Eye (tissue), 1 donor: Measurements from ENCODE around the gene CYS1.
"Not testable (repeated sequence)": the region's sequence is repeated elsewhere in the genome, so short reads cannot be mapped to it uniquely, and the experiment has no call there.

Source experiments
- DNase-seq: peaks from one replicate; pipeline ENCODE4 v3.0.0-alpha.2; 2015

CYS1 gene

GRCh38 chr2:10045561-10046355 is 34.5 kb downstream of the CYS1 start:
- DNase-seq, result no peak

GRCh38 chr2:10043906-10044601 is 36.2 kb downstream of the CYS1 start:
- DNase-seq, result peak; percentile 98

DNA sequence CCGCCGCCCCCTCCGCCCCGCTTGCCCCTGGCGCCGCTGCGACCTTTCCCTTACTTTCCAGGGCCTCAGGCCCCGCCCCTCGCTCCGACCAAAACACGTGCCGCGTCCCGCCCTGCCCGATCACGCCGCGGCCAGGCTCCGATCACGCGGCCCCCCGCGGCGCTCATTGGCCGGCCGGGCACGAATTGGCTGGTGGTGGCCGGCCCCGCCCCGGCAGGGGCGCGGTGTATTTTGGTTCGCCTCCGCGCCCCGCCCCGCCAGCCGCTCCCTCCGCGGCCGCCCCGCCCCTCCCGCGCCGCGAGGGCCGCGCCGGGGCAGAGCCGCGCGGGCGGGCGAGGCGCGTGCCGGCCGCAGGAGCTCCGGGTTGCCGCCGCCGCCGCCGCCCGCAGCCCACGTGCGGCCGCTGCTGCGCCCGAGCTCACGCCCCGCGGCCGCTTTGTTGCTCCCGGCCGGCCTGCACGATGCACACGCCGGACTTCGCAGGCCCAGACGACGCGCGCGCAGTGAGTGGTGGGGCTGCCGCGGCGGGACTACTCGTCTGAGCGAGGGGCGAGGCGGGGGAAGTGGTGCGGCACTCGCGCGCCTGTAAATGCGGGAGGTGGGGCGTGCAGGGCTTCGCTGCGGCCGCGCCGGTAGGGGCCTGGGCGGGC is 36.8 kb downstream of the CYS1 start, which contains the start of gene KLF11:
Gene KLF11, plus strand, starts transcription at position 295 of the 650 bp plus-strand sequence. Its CDS starts 167 bp downstream, at position 462.
- DNase-seq, result peak; percentile 96

- DNase-seq, result peak; percentile 92
Observed at GRCh38 chr2:10042301-10043161, 37.7 kb downstream of the CYS1 start.

- DNase-seq, result no peak
Observed at GRCh38 chr2:10041711-10042110, 38.5 kb downstream of the CYS1 start.

DNA sequence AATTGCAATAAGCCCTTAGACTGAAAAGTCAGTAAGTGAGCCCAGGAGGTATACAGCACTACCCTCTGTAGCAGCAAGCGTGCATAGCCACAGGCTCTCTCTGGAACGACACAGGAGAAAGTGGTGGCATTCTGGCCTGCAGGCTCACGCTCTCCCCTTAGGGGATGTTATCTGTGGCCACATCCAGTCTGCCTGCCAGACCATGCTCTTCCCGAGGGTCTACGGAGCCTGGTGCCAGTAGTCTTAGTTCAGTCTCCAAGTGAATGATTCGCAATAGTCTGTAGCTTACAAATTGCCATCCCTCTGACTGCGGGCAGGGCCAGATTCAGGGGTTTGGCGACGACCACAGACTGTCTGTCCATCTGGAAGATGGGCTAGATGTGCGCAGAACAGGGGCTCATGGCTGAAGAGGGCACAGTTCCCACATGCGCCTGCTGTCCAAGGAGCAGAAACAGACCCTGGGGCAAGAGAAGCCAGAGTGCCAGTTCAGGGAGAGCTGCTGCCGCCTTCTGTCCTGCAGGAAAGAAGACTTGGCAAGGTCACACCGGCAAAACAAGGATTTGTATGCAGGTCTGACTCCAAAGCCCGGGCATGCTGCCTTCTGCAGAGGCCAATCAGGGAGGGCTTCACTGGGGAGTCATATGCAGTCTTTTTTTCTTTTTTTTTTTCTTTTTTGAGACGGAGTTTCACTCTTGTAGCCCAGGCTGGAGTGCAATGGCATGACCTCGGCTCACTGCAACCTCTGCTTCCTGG is 40.4 kb downstream of the CYS1 start:
- no peak for DNase-seq

DNA sequence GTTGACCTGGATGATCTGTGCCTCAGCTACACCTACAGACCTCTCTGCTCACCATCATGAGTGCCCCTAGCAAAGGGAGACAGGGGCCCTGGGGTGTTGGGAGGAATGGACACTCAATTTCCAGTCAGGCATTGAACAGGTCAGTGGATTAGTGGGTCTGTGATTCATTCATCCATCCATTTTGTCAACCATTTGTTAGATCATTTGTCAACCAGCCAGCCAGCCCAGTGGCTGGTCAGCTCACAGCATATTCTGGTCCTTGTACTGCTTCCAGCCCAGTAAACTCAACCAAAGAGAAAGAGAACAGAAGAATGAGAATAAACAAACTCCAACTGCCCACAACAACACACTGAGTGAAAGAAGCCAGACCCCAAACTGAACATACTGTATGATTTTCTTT is 41.5 kb downstream of the CYS1 start:
- DNase-seq, result no peak

- no peak for DNase-seq
Observed at GRCh38 chr2:10038123-10038522, 42.1 kb downstream of the CYS1 start.

- no peak for DNase-seq
Observed at GRCh38 chr2:10036095-10036884, 43.9 kb downstream of the CYS1 start.

GRCh38 chr2:10035633-10036032 is 44.6 kb downstream of the CYS1 start:
- DNase-seq, result no peak

- DNase-seq, result no peak
Observed at GRCh38 chr2:10035053-10035422, 45.2 kb downstream of the CYS1 start.

GRCh38 chr2:10034333-10035052 is 45.7 kb downstream of the CYS1 start:
- DNase-seq, result no peak

DNA sequence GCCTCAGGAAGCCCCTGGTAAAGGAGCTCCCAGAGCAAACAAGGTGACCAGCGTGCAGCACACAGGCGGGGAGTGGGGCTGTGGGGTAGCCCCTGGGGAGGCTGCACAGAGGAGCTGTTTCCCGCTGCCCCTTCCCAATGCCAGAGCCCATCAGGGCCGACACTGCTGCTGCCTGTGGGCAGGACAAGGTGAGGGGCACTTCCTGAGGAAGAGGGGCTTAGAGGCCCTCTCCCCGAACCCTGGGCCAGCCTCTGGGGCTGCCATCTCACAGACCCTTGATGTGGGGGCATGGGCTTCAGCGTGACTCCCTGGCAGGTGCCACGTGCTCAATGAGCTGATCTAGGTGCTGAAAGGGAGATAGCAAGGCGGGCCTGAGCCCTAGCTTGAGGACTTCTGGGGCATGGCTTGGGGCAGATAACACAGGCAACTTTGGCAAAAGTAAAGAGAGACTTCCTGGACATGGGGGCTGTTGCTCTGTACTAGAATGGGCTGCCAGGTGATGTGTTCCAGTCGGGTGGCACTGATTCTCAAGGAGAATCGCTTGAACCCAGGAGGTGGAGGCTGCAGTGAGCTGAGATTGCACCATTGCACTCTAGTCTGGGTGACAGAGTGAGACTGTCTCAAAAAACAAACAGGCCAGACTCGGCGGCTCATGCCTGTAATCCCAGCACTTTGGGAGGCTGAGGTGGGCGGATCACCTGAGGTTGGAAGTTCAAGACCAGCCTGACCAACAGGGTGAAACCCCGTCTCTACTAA is 46.8 kb downstream of the CYS1 start:
- no peak for DNase-seq

GRCh38 chr2:10032746-10033105 is 47.5 kb downstream of the CYS1 start:
- DNase-seq, result no peak

- DNase-seq, result no peak
Observed at GRCh38 chr2:10031886-10032745, 48.1 kb downstream of the CYS1 start.

- not testable (repeated sequence) for DNase-seq
Observed at GRCh38 chr2:10030798-10031197, 49.4 kb downstream of the CYS1 start.

- peak; percentile 83 for DNase-seq
Observed at GRCh38 chr2:10030311-10030736, 49.9 kb downstream of the CYS1 start.

DNA sequence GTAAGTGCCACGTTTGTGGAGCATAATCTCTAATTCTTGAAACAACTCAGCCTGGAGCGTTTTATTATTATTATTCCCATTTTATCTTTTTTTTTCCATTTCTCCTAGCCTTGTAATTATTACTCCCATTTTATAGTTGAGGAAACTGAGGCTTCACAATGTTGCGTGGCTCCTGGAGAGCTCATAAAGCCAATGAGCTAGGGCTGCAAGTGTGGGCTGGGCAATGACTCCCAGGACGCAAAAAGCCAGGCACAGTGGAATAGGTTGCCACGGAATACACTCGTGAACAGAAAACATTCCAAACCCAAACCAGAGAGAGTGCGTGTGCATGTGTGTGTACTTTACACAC is 50.4 kb downstream of the CYS1 start:
- no peak for DNase-seq
